GM21576 (cell line): ENCODE results near the gene SERPINC1.
"Not testable (repeated sequence)": the region's sequence is repeated elsewhere in the genome, so short reads cannot be mapped to it uniquely, and the experiment has no call there.

Source experiments
- ATAC-seq: cut with Tn5 transposase; IDR thresholded peaks from one replicate; pipeline ENCODE4 v1.9.1; 2021; ENCODE audit warnings: mild to moderate bottlenecking, moderate library complexity; ENCODE audit not compliant: unreplicated experiment

SERPINC1 gene

GRCh38 chr1:173893611-173894010 lies 23.5 kb downstream of the SERPINC1 start:
- no peak for ATAC-seq

GRCh38 chr1:173889885-173890284 lies 27.2 kb downstream of the SERPINC1 start:
- ATAC-seq, result no peak

- ATAC-seq, result no peak
Observed at GRCh38 chr1:173888749-173889148, 28.4 kb downstream of the SERPINC1 start.

- no peak for ATAC-seq
Observed at GRCh38 chr1:173887627-173888026, 29.5 kb downstream of the SERPINC1 start.

- no peak for ATAC-seq
Observed at GRCh38 chr1:173886746-173887611, 30.1 kb downstream of the SERPINC1 start.

DNA sequence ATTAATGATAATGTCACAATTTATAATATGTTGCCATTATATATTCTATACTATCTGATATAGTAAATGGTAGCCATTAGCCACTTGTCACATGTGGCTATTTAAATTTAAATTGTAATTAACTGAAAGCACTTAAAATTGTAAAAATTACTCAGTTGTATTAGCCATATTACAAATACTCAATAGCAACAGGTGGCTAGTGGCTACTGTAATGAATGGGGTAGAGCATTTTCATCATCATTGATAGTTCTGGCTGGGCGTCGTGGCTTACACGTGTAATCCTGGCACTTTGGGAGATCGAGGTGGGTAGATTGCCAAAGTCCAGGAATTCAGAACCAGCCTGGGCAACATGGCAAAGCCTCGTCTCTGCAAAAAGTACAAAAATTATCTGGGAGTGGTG lies 32.4 kb downstream of the SERPINC1 start:
- ATAC-seq, result no peak

DNA sequence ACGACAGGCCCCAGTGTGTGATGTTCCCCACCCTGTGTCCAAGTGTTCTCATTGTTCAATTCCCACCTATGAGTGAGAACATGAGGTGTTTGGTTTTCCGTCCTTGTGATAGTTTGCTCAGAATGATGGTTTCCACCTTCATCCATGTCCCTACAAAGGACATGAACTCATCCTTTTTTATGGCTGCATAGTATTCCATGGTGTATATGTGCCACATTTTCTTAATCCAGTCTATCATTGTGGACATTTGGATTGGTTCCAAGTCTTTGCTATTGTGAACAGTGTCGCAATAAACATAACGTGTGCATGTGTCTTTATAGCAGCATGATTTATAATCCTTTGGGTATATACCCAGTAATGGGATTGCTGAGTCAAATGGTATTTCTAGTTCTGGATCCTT lies 36.0 kb downstream of the SERPINC1 start:
- ATAC-seq, result not testable (repeated sequence)

GRCh38 chr1:173878251-173878650 lies 38.9 kb downstream of the SERPINC1 start:
- ATAC-seq, result no peak

DNA sequence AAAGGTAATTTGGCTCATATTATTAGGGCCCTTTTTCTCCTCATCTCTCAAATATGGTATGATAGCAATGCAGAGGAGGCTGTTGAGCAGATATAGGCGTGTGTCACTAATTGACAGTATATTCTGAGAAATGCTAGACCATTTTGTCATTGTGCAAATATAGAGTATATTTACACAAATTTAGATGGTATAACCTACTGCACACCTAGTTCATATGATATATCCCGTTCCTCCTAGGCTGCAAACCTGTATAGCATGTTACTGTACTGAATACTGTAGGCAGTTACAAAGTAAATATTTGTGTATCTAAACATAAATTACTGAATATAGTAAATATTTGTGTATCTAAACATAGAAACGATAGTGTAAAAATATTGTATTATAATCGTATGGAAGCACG lies 40.4 kb downstream of the SERPINC1 start:
- no peak for ATAC-seq

DNA sequence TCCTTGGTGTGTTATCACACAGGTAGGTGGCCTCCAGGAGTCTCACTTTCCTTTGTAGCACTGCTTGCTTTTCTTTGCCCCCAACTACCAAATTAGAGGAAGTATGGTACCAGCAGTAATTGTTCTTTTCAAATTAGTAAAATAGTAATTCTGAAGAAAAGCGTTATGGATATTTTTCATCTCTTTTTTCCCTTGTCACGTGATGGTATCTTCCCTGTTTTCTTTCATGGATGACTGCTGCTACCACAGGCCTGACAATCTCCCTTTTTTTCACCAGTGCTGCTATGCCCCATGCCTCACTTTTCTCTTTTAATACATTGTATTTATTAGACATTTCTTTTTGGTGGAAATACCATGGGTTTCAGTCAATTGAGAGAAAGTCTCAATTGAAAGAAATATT lies 45.6 kb downstream of the SERPINC1 start:
- no peak for ATAC-seq

- no peak for ATAC-seq
Observed at GRCh38 chr1:173871091-173871490, 46.0 kb downstream of the SERPINC1 start.

- ATAC-seq, result no peak
Observed at GRCh38 chr1:173870252-173871075, 46.7 kb downstream of the SERPINC1 start.

DNA sequence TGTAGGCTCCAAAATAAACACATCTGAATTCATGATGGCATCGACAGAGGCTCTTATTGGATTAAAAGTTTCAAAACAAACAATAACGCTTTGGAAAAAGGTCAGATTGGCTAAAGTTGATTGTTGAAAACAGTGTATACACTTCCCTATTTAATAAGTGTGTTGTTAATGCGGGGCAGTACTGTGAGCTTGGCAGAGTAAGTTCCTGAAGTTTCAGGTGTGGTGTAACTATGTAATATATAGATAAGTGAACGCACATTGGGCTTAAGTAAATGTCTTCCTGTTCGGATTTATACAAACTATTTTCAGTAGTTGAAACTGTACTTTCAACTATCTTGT lies 48.1 kb downstream of the SERPINC1 start:
- ATAC-seq, result no peak

GRCh38 chr1:173868266-173869020 lies 48.7 kb downstream of the SERPINC1 start, which contains the start of gene ZBTB37:
Gene ZBTB37, plus strand, starts transcription at chr1:173868380. Its CDS starts 1,846 bp downstream, at chr1:173870226.
- peak; percentile 54 for ATAC-seq

DNA sequence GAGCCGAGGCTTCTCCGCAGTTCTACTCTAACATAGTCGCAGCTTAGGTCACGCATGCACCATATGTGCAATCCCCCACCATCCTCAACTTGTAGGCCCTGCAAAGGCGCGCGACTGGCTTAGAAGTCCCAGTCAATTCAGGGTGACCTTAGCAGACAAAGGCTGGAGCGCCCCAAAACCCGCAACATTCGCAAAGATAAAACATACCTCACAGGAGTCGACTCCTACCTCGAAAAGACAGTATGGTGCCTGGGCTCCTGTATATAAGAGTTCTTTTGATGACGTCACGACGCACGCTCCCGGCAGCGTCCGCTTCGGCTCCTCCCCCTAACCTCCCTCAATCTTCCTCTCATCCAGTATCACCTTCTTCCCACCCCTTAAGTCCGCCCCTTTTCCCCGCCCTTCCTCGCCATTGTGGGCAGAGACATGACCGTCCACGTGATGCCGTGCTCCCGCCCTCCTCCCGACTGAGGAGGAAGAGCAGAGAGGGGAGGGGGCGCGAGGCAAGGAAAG lies 49.3 kb downstream of the SERPINC1 start, which contains the start of gene GAS5:
Gene GAS5, minus strand, starts transcription at position 237 of the 513 bp plus-strand sequence.
- peak; percentile 66 for ATAC-seq

GRCh38 chr1:173867141-173867752 lies 49.9 kb downstream of the SERPINC1 start:
- no peak for ATAC-seq

DNA sequence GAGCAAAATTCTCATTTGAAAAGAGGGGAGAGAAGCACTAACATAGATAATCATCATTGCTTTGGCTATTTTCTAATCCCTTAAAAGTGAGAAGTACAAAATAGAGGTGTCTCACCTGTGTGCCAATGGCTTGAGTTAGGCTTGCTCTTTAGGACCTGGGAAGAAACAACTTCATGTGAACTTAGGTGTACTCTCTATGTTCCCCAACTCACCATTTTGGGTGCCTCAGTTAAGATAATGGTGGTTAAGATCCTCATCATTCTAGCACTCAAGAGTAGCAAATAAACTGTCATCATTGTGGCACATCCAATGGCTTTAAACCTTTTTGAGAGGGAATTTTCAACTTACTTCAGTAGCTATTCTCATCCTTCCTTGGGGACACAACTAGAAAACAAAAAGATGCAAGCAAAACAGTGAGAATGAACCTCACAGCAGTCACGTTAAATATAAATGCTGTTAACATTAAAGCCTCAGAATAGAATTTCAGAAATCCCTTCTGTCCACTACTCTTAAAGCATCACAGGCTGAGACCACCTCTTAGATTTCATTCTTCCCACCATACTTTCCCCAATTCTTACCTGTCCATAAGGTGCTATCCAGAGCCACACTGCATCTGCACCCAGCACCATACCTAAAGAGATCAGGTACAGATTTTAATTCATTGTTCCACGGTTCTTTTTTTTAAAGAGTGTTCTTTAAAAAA lies 50.6 kb downstream of the SERPINC1 start:
- no peak for ATAC-seq

GRCh38 chr1:173865468-173866164 lies 51.5 kb downstream of the SERPINC1 start:
- no peak for ATAC-seq

DNA sequence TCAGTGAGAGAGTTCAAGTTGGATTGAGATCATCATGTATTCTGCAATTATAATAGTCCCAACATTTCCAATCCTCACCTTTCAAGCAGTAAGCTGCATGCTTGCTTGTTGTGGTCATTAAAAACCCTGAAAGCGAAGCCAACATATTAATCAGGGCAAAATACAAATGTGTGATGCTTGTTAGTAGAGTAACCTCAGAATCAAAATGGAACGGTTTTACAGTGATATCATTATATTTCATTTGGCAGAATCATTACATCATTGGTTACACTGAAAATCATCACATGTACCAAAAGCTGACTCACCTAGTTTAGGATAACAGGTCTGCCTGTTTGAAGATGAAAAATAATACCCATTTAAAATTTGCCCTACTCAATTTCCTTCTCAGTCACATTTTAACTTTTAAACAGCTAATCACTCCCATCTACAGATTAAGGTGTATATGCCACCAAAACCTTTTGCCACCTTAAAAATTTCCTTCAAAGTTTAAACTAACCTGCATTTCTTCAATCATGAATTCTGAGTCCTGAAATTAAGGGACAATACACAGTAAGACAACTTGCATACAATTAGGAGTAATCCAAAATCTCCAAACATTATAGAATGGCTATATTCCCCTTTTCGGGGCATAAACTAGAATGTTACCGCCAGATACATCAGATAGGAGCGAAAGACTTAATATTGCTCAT lies 52.8 kb downstream of the SERPINC1 start:
- no peak for ATAC-seq
